Stimulated activated CD8-positive, alpha-beta memory T cell treated with anti-CD3 and anti-CD28 coated beads, Interleukin-4, amount 100 ng/mL, for 1 hour (primary cell): ENCODE data around the gene POTEE.
"Not testable (repeated sequence)": the region's sequence is repeated elsewhere in the genome, so short reads cannot be mapped to it uniquely, and the experiment has no call there.

Experiments used
- DNase-seq, 2 donors: peaks; one replicate each; pipeline ENCODE4 v3.0.0-alpha.2; 2020; ENCODE audit warnings: low read depth in 2 of 2, low spot score in 1 of 2

Gene POTEE

GRCh38 chr2:131209030-131209772, at the start of gene POTEE:
Gene POTEE (plus strand): TSS chr2:131209536. CDS start chr2:131218403, 8,867 bp downstream.
- DNase-seq, result not testable (repeated sequence)

GRCh38 chr2:131165562-131165961, 43.8 kb upstream of the POTEE start:
- DNase-seq, result not testable (repeated sequence)

- DNase-seq, result no peak
These were observed 40.8 kb upstream of the POTEE start for GRCh38 chr2:131168538-131168937.

GRCh38 chr2:131178050-131178449, 31.3 kb upstream of the POTEE start:
- not testable (repeated sequence) for DNase-seq

- not testable (repeated sequence) for DNase-seq
These were observed 30.5 kb upstream of the POTEE start for GRCh38 chr2:131178721-131179418.

DNA sequence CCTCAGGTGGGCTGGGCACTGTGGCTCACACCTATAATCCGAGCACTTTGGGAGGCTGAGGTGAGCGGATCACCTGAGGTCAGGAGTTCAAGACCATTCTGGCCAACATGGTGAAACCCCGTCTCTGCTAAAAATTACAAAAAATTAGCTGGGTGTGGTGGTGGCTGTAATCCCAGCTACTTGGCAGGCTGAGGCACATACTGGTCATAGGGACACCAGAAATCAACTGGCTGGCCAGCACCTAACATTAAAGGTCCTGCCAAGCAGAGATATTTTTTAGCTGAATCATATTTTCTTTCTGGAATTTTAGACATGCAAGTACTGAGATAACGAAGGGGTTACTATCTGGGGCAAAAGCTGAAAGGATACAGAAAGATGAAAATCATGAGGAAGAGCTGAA, 27.9 kb upstream of the POTEE start:
- DNase-seq, result not testable (repeated sequence)

DNA sequence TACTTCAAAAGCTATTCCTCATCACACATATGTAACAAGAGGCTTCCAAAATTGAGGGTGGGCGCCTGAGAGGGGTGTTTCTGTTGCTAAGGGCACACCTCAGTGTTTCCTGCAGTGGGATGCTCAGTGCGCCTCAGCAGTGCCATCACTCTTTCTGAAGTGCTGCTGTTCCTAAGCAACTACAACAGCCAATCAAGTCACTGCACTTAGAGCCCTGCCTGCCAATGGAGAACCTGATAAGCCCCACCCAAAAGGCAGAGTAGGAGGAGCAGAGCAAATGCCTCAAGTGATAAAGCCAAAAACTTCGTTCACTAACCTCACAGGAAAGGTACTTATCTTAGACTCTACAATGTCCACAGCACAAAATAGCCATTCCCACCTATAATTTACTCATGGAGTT, 15.9 kb upstream of the POTEE start:
- DNase-seq, result not testable (repeated sequence)

- DNase-seq, result not testable (repeated sequence)
These were observed 13.2 kb upstream of the POTEE start for GRCh38 chr2:131196186-131196585.

DNA sequence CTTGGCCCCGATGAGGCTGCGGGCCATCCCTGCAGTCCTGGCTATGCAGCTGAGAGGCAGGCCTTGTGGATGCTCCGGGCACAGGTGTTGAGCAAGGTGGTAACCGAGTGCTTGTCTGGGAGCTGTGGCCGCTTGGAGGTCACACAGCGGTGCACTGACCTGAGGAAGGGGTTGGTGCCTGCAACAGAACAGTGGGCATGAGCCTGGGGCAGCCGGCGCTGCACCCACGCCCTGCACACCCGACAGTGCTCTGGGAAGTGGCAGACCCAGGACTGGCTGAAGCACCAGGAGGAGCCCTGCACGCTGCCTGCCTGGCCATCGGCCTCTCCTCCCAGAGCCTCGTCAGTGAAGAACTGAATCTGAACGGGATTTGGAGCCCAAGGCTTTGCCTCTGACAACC, 8.2 kb upstream of the POTEE start:
- DNase-seq, result no peak

- DNase-seq, result not testable (repeated sequence)
These were observed 1.5 kb upstream of the POTEE start for GRCh38 chr2:131207839-131208238.

- not testable (repeated sequence) for DNase-seq
These were observed 403 bp downstream of the POTEE start for GRCh38 chr2:131209773-131210104.

- DNase-seq, result not testable (repeated sequence)
These were observed 1.3 kb downstream of the POTEE start for GRCh38 chr2:131210434-131211211.

DNA sequence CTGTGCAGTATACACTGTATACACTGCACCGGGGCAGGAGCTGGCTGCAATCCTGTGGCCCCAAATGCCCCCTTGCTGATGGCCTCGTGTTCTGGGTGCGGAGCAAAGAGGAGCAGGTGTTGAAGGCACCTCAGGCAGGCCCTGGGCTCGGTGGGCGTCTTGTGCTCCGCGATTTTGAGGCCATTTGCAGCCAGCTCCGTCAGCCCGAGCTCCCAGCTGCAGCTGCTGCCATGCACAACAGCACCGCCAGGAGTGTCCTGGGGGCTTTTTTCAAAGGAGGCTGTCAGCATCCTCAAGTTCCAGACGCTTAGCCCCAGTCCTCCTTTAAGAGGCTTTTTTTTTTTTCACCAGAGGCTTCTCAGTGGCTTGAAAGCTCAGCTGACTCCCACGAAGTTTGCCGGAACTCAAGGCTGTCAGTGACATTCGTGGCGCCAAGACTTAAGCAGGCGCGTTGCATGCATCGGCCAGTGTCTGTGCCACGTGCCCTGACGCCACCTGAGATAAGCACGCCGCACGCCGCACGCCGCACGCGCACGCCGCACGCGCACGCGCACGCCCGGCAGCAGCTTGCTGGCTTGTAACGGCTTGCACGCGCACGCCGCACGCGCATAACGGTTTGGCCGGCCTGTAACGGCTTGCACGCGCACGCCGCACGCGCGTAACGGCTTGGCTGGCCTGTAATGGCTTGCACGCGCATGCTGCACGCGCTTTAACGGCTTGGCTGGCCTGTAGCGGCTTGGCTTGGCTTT, 8.1 kb downstream of the POTEE start:
- not testable (repeated sequence) for DNase-seq

- not testable (repeated sequence) for DNase-seq
These were observed 26.5 kb downstream of the POTEE start for GRCh38 chr2:131235543-131236449.
